ENCODE results near the gene LMTK3.
"Not testable (repeated sequence)": the region's sequence is repeated elsewhere in the genome, so short reads cannot be mapped to it uniquely, and the experiment has no call there.

The LMTK3 gene

GRCh38 chr19:48487948-48488347, 23.7 kb downstream of the LMTK3 start:
- peak; percentile 53 for ATAC-seq
- TF ChIP-seq CREB5 (CRISPR knock-in tag; IDR thresholded peaks at IDR 0.05; ENCODE audit: low read depth) (no peak), GLIS3 (CRISPR knock-in tag; IDR thresholded peaks at IDR 0.05) (no peak), CSRNP3 (CRISPR knock-in tag; IDR thresholded peaks at IDR 0.05) (no peak), TSHZ2 (CRISPR knock-in tag; IDR thresholded peaks at IDR 0.05) (no peak), SNAI2 (CRISPR knock-in tag; IDR thresholded peaks at IDR 0.05) (no peak), ZFP30 (CRISPR knock-in tag; IDR thresholded peaks at IDR 0.05) (no peak), PPARA (CRISPR knock-in tag; IDR thresholded peaks at IDR 0.05; ENCODE audit: borderline replicate concordance) (no peak), OSR1 (CRISPR knock-in tag; IDR thresholded peaks at IDR 0.05) (no peak)
- TF ChIP-seq, protein P1, sequence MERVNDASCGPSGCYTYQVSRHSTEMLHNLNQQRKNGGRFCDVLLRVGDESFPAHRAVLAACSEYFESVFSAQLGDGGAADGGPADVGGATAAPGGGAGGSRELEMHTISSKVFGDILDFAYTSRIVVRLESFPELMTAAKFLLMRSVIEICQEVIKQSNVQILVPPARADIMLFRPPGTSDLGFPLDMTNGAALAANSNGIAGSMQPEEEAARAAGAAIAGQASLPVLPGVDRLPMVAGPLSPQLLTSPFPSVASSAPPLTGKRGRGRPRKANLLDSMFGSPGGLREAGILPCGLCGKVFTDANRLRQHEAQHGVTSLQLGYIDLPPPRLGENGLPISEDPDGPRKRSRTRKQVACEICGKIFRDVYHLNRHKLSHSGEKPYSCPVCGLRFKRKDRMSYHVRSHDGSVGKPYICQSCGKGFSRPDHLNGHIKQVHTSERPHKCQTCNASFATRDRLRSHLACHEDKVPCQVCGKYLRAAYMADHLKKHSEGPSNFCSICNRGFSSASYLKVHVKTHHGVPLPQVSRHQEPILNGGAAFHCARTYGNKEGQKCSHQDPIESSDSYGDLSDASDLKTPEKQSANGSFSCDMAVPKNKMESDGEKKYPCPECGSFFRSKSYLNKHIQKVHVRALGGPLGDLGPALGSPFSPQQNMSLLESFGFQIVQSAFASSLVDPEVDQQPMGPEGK (CRISPR knock-in tag; IDR thresholded peaks at IDR 0.05; ENCODE audit: borderline replicate concordance) = no peak

- ATAC-seq = peak; percentile 9; the same call in 2 of the 3 replicates
- TF ChIP-seq ZC3H10 (CRISPR knock-in tag; IDR thresholded peaks at IDR 0.05) = no peak
Measured at GRCh38 chr19:48487544-48487943, 24.1 kb downstream of the LMTK3 start.

- not testable (repeated sequence) for ATAC-seq
Measured at GRCh38 chr19:48486706-48487105, 24.9 kb downstream of the LMTK3 start.

DNA sequence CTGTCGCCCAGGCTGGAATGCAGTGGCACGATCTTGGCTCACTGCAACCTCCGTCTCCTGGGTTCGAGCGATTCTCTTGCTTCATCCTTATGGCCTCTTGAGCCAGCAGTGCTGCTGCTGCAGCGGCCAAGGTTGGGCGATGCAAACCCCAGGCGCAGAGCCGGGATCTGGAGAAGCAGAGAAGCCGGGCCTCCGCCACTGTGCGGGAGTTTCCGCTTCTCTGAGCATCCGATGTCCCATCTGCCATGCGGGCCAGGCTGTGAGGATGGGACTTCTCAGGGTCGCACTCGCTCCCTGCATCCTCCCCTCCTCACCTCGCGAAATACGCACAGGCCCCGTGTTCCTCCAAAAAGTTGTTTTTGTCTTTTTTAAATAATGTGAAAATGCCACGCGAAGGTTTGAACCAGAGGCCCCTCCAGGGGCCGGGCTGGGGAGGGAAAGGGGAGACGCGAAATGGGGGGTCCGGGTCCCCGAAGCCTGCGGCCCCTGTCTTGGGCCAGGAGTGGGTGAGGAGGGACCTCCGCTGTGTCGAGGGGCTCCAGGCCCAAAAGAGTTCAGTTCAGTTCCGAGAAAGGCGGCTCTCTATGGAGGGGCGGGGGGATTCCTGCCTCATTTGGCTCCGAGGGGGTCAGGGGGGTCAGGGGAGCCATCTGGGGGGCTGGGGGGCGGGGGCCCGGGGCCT, 26.6 kb downstream of the LMTK3 start:
- TF ChIP-seq, protein P1 (CRISPR knock-in tag; IDR thresholded peaks at IDR 0.05; ENCODE audit: borderline replicate concordance) = no peak
- TF ChIP-seq TOX (CRISPR knock-in tag; IDR thresholded peaks at IDR 0.05; ENCODE audit: borderline replicate concordance) (no peak), SNAI2 (CRISPR knock-in tag; IDR thresholded peaks at IDR 0.05) (no peak), ZFP30 (CRISPR knock-in tag; IDR thresholded peaks at IDR 0.05) (no peak)
- ATAC-seq = no peak

DNA sequence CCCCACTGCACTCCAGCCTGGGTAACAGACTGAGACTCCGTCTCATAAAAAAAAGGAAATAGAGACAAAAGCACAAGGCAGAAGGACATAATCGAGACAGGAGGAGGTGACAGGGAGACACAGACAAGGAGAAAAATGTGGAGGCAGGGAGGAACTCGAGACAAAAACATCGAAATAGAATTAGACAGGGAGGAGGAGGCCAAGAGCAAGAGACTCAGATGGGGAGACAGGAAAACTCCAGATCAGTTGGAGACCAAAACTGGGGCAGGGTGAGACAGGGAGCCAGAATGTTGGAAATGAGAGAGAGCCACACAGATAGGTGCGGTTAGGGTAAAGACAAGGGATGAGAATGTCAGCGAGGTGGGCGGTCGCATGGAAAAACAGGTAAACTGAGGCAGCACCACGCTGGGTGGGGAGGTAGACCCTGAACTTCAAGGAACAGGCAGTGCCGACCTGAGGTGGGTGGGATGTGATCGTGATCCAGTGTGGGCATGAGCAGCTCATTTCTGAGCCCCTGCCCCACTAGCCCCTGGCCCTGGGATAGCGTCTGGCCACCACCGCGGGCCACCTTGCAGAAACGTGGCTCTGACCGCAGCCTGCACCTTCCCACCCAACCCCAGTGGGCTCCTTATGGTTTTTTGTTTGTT, 27.3 kb downstream of the LMTK3 start:
- TF ChIP-seq ZNF565 (CRISPR knock-in tag; conservative IDR thresholded peaks at IDR 0.05; ENCODE audit: low read depth) (no peak), ARNTL (CRISPR knock-in tag; IDR thresholded peaks at IDR 0.05; ENCODE audit: borderline replicate concordance, low read depth) (no peak), RARB (CRISPR knock-in tag; IDR thresholded peaks at IDR 0.05) (no peak), ZFP30 (CRISPR knock-in tag; IDR thresholded peaks at IDR 0.05) (no peak), OSR1 (CRISPR knock-in tag; IDR thresholded peaks at IDR 0.05) (no peak), CSDC2 (CRISPR knock-in tag; IDR thresholded peaks at IDR 0.05) (no peak), TOX (CRISPR knock-in tag; IDR thresholded peaks at IDR 0.05; ENCODE audit: borderline replicate concordance) (no peak)
- no peak for ATAC-seq

All from SK-N-SH treated with all-trans-retinoic acid at 6 μM for 48 hours (cell line).